Peyer's patch (tissue), 4 donors: ENCODE results near the gene SUN5. TPM values are rescaled to one million over a fixed set of nuclear protein-coding genes. Genes with fewer than 3 reads are reported as not detected.

Source experiments
- DNase-seq, 3 donors: peaks; one replicate each; pipeline ENCODE4 v3.0.0-alpha.2; 2017 to 2019
- H3K27ac ChIP-seq, 4 donors: fragments of 200-600 bp; sonication (generic); one replicate each; pipeline ENCODE4 v1.5.1; 2016 to 2019
- H3K27me3 ChIP-seq, 2 donors: fragments of 200-600 bp; sonication (generic); one replicate each; pipeline ENCODE4 v1.5.1; 2019
- H3K36me3 ChIP-seq, 3 donors: fragments of 200-600 bp; sonication (generic); one replicate each; pipeline ENCODE4 v1.5.1; 2016 to 2019
- H3K4me1 ChIP-seq, 4 donors: fragments of 200-600 bp; sonication (generic); one replicate each; pipeline ENCODE4 v1.5.1; 2016 to 2019
- H3K4me3 ChIP-seq, 4 donors: fragments of 200-600 bp; sonication (generic); 1 replicate in 3 of 4; 2 replicates in 1 of 4; pipeline ENCODE4 v1.5.1; 2016 to 2019; ENCODE audit warnings: mild to moderate bottlenecking in 1 of 4
- H3K9me3 ChIP-seq, 4 donors: fragments of 200-600 bp; sonication (generic); one replicate each; pipeline ENCODE4 v1.5.1; 2016 to 2019; ENCODE audit warnings: mild to moderate bottlenecking in 1 of 4
- POLR2A ChIP-seq, 2 donors: fragments of 450-650 bp; IDR thresholded peaks; one replicate each; pipeline ENCODE4 v1.5.1; 2017; ENCODE audit warnings: antibody characterized with exemption in 2 of 2, mild to moderate bottlenecking in 2 of 2, moderate library complexity in 2 of 2
- total RNA-seq, 4 donors: library from RNA; depleted of rRNA; stranded (reverse); fragments of >200 nt; gene quantifications; one replicate each; pipeline ENCODE4 v1.1.0, GENCODE V29; 2016
- TF ChIP-seq, protein P1 (sequence below), 6 experiments: fragments of 450-650 bp in 4 of 6; fragments of 200-600 bp in 2 of 6; sonication (generic) in 1 of 6; IDR thresholded peaks; one replicate each; pipeline ENCODE4 v1.5.1; 2017 to 2019; ENCODE audit warnings: antibody characterized with exemption in 6 of 6, mild to moderate bottlenecking in 3 of 6, moderate library complexity in 1 of 6

SUN5 gene
- total RNA-seq, 4 donors from 2014 or later: not detected

DNA sequence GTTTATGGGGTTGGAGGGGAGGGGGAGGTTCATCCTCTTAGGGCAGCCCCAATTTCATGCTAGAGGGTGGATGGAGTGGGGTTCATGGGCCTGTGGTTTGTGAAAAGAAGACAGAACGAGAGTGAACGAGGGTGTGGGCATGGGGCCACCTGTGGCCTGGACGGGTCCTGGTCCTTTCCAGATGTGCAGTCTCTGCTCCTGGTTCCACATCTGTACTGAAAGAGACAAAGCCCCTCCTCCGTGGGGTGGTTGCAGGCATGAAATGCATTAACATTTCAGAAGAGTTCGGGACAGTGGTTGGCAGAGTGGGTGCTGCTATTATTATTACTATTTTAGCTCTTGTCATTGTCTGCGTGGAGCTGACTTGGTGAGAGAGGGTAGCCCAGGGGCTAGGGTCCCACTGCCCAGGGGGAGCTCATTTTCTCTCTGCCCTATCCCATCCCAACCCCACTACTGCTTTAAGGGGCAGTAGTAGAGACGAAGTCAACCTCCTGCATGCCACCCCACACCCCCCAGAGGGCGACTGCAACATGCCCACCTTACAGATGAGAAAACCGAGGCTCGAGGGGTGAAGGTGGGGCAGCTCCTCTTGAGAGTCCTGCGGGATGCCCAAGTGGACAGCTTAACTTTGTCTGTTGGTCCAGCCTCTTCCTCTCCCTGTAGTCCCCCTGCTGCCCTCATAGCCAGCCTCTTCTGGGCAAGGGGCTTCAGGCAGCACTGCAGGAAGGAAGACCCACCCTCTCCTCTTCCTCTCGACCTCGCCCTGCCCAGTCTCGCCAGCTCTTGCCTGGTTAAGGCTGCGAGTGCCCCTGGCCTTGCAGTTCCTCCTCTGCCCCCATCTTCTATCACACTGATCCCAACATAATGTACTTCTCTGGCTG is 11.7 kb upstream of the SUN5 start:
- peak in 1 of 3 donors; percentile 31 for DNase-seq
- Histone ChIP-seq H3K27ac (no peak overlapping the region), H3K4me3 (no peak overlapping the region), H3K9me3 (no peaks in the 10 kb centered on the region), H3K4me1 (no peaks in the 10 kb centered on the region), H3K36me3 (no peaks in the 10 kb centered on the region), H3K27me3 (no peaks in the 10 kb centered on the region)
- TF ChIP-seq, protein P1, sequence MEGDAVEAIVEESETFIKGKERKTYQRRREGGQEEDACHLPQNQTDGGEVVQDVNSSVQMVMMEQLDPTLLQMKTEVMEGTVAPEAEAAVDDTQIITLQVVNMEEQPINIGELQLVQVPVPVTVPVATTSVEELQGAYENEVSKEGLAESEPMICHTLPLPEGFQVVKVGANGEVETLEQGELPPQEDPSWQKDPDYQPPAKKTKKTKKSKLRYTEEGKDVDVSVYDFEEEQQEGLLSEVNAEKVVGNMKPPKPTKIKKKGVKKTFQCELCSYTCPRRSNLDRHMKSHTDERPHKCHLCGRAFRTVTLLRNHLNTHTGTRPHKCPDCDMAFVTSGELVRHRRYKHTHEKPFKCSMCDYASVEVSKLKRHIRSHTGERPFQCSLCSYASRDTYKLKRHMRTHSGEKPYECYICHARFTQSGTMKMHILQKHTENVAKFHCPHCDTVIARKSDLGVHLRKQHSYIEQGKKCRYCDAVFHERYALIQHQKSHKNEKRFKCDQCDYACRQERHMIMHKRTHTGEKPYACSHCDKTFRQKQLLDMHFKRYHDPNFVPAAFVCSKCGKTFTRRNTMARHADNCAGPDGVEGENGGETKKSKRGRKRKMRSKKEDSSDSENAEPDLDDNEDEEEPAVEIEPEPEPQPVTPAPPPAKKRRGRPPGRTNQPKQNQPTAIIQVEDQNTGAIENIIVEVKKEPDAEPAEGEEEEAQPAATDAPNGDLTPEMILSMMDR (IDR thresholded peaks at IDR 0.05): no peak
- no peak for TF ChIP-seq POLR2A (IDR thresholded peaks at IDR 0.05)

DNA sequence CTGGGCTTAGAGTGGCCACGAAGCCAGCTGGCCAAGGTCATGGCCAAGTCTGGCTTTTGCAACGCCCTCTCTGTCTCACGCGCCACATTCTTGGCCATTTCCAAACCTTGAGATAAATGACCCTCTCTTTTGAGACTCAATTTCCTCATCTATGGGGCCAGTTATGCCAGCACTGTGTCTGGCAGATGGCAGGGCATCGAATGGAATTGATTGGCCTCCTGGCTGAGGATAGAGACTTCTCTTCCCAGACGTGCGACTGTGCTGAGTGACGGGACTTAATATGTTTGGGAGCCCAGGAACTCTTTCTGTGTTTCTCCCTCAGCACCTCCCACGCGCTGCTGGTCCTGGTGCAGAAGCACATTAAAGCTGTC is 10.9 kb upstream of the SUN5 start:
- TF ChIP-seq POLR2A (IDR thresholded peaks at IDR 0.05): no peak
- TF ChIP-seq, protein P1 (IDR thresholded peaks at IDR 0.05): no peak
- Histone ChIP-seq H3K36me3 (no peaks in the 10 kb centered on the region), H3K9me3 (no peaks in the 10 kb centered on the region), H3K27ac (no peak overlapping the region), H3K4me3 (no peak overlapping the region), H3K27me3 (no peaks in the 10 kb centered on the region), H3K4me1 (no peaks in the 10 kb centered on the region)
- DNase-seq: no peak

DNA sequence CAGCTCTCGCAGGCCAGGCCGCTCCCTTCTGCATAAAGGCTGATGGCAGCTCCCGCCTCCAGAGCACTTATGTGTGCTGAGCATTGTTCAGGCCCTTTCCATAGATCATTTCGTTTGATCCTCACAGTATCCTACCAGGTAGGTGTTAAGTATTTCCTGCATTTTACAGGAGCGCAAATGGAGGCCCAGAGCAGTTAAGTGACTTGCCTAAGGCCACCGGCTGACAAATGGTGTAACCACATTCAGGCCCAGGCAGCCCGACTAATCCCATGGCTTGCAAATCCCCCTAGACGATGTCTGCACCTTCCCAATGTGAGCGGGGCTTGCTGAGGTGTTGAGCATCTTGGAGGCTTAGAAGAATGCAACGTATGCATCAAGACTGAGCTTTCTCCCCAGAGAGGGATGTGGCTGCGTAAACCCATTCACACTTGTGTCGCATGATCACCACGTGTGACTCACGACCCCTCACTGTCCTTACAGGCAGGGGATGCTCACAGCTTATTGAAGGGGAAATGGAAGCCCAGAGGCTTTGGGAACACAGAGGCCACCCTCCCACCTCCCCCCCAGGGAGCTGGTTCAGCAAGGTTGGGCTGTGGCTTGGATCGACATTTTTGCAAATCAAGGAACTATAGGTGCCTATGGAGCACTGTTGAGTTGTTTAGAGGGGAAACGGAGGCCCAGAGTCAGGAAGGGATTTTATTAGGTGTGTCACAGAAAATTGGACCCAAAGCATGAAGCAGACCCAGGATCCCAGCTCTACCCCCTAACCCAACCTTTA is 10.3 kb upstream of the SUN5 start:
- no peak overlapping the region for H3K27ac ChIP-seq
- no peak overlapping the region for H3K4me3 ChIP-seq
- no peak for TF ChIP-seq POLR2A (IDR thresholded peaks at IDR 0.05)
- TF ChIP-seq, protein P1 (IDR thresholded peaks at IDR 0.05): no peak
- no peaks in the 10 kb centered on the region for H3K9me3 ChIP-seq
- H3K4me1 ChIP-seq: no peaks in the 10 kb centered on the region
- no peaks in the 10 kb centered on the region for H3K27me3 ChIP-seq
- no peak for DNase-seq
- no peaks in the 10 kb centered on the region for H3K36me3 ChIP-seq

DNA sequence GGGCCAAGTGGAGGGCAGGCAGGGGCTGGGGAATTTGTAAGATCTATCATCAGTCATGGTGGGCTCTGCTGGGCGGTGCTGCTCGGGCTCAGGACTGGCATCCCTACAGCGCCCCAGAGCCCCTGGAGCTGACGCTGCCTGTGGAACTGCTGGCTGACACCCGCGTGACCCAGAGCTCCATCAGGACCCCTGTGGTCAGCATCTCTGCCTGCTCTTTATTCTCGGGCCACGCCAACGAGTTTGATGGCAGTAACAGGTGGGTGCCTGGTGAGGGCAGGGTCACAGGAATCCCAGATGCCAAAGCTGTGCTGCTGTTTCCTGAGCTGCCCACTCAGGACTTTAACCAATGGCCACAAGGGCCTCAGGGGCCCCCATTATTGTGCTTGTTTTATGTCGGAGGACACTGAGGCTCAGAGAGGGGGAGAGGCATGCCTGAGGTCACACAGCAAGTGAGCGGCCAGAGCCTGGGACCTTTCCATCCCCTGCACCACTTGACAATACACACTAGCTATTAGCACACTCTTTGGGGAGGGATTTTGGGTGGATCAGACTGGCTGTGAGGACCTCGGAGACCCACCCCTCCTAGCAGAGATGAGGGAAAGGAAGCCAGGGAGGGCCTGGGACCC is 9.6 kb upstream of the SUN5 start:
- DNase-seq: peak in 1 of 3 donors; percentile 21
- H3K4me3 ChIP-seq: no peak overlapping the region
- no peaks in the 10 kb centered on the region for H3K36me3 ChIP-seq
- TF ChIP-seq, protein P1 (IDR thresholded peaks at IDR 0.05): no peak
- TF ChIP-seq POLR2A (IDR thresholded peaks at IDR 0.05): no peak
- no peaks in the 10 kb centered on the region for H3K9me3 ChIP-seq
- no peaks in the 10 kb centered on the region for H3K27me3 ChIP-seq
- no peaks in the 10 kb centered on the region for H3K4me1 ChIP-seq
- H3K27ac ChIP-seq: no peak overlapping the region

DNA sequence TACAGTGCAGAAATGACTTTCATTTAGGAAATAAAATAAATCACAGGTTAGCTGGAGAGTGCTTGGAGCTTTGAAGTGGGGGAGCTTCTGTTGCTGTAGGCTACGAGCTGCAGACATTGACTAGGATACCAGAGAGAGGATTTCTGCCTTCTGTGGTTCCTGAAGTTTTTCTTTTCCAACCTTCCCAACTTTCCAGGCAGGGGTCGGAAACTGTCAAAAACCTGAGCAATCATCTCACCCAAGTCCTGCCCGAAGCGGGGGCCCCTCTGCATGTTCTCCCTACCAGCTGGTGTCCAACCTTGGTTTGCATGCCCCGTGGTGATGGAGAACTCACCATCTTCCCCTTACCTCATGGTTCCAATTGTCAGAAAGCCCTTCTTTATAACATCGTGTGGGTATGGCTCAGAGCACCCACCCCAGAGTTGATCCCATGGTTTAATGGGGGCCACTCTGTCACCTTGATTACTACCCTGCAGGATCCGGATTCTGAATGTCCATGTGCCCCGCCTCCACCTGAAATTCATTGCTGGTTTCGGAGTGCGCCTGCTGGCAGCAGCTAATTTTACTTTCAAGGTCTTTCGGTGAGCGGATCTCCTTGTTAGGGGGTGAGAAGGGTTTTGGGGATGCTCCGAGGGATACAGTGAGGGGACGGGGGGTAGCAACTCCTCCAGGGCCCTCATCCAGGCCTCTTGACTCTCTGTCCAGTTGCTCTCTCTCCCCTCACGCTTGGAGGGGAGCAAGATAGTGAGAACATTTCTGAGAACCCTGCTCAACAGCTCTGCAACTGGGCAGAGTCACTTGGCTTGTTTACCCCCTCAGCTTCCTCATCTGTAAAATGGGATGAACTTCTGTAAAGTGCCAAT is 8.3 kb upstream of the SUN5 start:
- TF ChIP-seq, protein P1 (IDR thresholded peaks at IDR 0.05): no peak
- TF ChIP-seq POLR2A (IDR thresholded peaks at IDR 0.05): no peak
- Histone ChIP-seq H3K36me3 (no peaks in the 10 kb centered on the region), H3K4me1 (no peaks in the 10 kb centered on the region), H3K4me3 (no peak overlapping the region), H3K9me3 (no peaks in the 10 kb centered on the region), H3K27ac (no peak overlapping the region), H3K27me3 (no peaks in the 10 kb centered on the region)
- DNase-seq: peak in 1 of 3 donors; percentile 5
